Karpas-422 (cell line): Measurements from ENCODE around the gene FAM241A. TPM values are rescaled to one million over a fixed set of nuclear protein-coding genes. Genes with fewer than 3 reads are reported as not detected.
"Not testable (repeated sequence)": the region's sequence is repeated elsewhere in the genome, so short reads cannot be mapped to it uniquely, and the experiment has no call there.

Source experiments
- DNase-seq: peaks from one replicate; pipeline ENCODE4 v3.0.0-alpha.2; 2015
- H2AFZ ChIP-seq: fragments of 200-600 bp; sonication (generic); 2 replicates; pipeline ENCODE4 v1.6.1; 2014; ENCODE audit warnings: antibody characterized with exemption, low read length, mixed read lengths
- H3K27ac ChIP-seq: fragments of 200-600 bp; sonication (generic); 2 replicates; pipeline ENCODE4 v1.5.1; 2014; ENCODE audit warnings: mild to moderate bottlenecking, low read length, moderate library complexity
- H3K27me3 ChIP-seq: fragments of 200-600 bp; sonication (generic); 2 replicates; pipeline ENCODE4 v1.6.1; 2014; ENCODE audit warnings: low read length, mixed read lengths
- H3K36me3 ChIP-seq: fragments of 200-600 bp; sonication (generic); 2 replicates; pipeline ENCODE4 v1.6.1; 2014; ENCODE audit warnings: low read length, mixed read lengths; ENCODE audit not compliant: insufficient read depth
- H3K4me1 ChIP-seq: fragments of 200-600 bp; sonication (generic); 2 replicates; pipeline ENCODE4 v1.6.1; 2014; ENCODE audit warnings: mild to moderate bottlenecking, low read length, mixed read lengths
- H3K4me2 ChIP-seq: fragments of 200-600 bp; sonication (generic); 2 replicates; pipeline ENCODE4 v1.6.1; 2014; ENCODE audit warnings: low read length, low read depth, mild to moderate bottlenecking; ENCODE audit not compliant: poor library complexity, severe bottlenecking
- H3K4me3 ChIP-seq: fragments of 200-600 bp; sonication (generic); 2 replicates; pipeline ENCODE4 v1.5.1; 2014; ENCODE audit warnings: mild to moderate bottlenecking, antibody characterized with exemption, low read length, mixed read lengths
- H3K79me2 ChIP-seq: fragments of 200-600 bp; sonication (generic); 2 replicates; pipeline ENCODE4 v1.6.1; 2014; ENCODE audit warnings: mild to moderate bottlenecking, low read length, mixed read lengths
- H3K9ac ChIP-seq: fragments of 200-600 bp; sonication (generic); 2 replicates; pipeline ENCODE4 v1.6.0; 2014; ENCODE audit warnings: low read length
- H3K9me2 ChIP-seq: fragments of 200-600 bp; sonication (generic), shearing (Covaris generic); replicated peaks from 2 replicates; pipeline ENCODE4 v1.6.0; 2014; ENCODE audit warnings: mild to moderate bottlenecking, low read length, moderate library complexity; ENCODE audit not compliant: insufficient read depth
- H3K9me3 ChIP-seq: fragments of 300-700, 200-600 bp; sonication (generic); 2 replicates; pipeline ENCODE4 v1.6.1; 2014; ENCODE audit warnings: low read length, mixed read lengths
- H4K20me1 ChIP-seq: fragments of 200-600 bp; sonication (generic); 2 replicates; pipeline ENCODE4 v1.6.1; 2014; ENCODE audit warnings: mild to moderate bottlenecking, antibody characterized with exemption, low read length, low read depth; ENCODE audit not compliant: insufficient read depth
- total RNA-seq: library from RNA; depleted of rRNA; stranded (reverse); fragments of >200 nt; shearing (Covaris generic); gene quantifications from 2 replicates; pipeline ENCODE4 v1.2.3, GENCODE V29; 2014; ENCODE audit warnings: low replicate concordance

FAM241A gene
- total RNA-seq, 1 experiment from 2014 or later = 0.60 TPM

DNA sequence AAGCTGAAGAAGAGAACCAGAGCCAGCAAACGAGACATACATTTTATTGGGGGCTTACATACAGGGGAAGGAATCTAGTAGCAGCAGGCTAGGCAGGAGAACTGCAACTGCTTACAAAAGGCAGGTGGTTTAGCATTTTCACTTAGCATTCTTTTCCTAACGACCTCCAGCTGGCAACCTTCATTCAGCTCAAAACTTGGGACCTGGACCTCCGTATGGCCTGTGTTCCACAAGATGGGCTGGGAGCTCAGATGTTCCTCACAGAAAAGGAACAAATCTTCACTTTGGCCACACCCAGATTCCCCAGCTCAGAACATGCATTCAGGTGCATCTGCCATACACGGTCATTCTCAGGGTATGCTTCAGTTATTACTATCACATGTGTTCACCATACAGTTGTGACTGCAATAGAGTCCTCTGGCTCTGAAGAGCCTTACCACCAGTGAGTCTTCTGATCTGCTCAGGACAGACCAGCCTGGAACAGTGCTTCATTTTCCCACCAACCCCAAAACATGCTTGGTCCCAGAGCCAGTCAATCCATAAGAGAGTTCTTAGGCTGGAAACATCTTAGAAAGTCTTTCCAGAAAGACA, 56.8 kb downstream of the FAM241A start:
- Histone ChIP-seq H2AFZ (no peak overlapping the region; the same call in 1 of the 2 replicates), H3K4me3 (no peak overlapping the region), H3K79me2 (no peaks in the 10 kb centered on the region), H3K4me2 (peak overlapping the region; percentile 30), H3K9me2 (no peaks in the 10 kb centered on the region), H3K4me1 (peaks cover 21% of the 10 kb centered on the region), H3K9ac (no peak overlapping the region), H3K36me3 (no peaks in the 10 kb centered on the region), H3K9me3 (no peaks in the 10 kb centered on the region), H4K20me1 (no peaks in the 10 kb centered on the region), H3K27me3 (no peaks in the 10 kb centered on the region), H3K27ac (no peak overlapping the region)
- DNase-seq = no peak

GRCh38 chr4:112203593-112203992, 58.3 kb downstream of the FAM241A start:
- Histone ChIP-seq H3K9ac (no peak overlapping the region), H3K4me2 (no peak overlapping the region), H3K79me2 (no peaks in the 10 kb centered on the region), H3K9me2 (no peaks in the 10 kb centered on the region), H4K20me1 (no peaks in the 10 kb centered on the region), H3K27me3 (no peaks in the 10 kb centered on the region), H3K9me3 (no peaks in the 10 kb centered on the region), H3K4me3 (no peak overlapping the region), H3K4me1 (peaks cover 21% of the 10 kb centered on the region), H3K36me3 (no peaks in the 10 kb centered on the region), H3K27ac (no peak overlapping the region), H2AFZ (no peak overlapping the region)
- no peak for DNase-seq

DNA sequence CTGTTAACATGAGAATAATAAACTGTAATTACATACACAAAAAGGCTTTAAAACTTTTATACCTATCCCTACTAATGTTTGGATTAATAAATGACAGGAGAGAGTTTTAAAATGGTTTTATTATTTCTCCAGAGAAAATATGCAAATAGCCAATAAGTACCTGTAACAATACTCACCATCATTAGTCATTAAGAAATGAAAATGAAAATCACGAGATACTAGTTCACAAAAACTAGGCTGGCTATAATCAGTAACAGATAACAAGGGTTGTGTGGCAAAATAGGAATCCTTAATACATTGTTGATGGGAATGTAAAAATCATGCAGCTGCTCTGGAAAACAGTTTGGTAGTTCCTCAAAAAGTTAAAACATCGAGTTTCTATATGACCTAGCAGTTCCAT, 61.2 kb downstream of the FAM241A start:
- no peak for DNase-seq
- Histone ChIP-seq H3K9me3 (no peaks in the 10 kb centered on the region), H3K36me3 (no peaks in the 10 kb centered on the region), H3K79me2 (no peaks in the 10 kb centered on the region), H3K4me2 (no peak overlapping the region), H3K4me1 (peaks cover 21% of the 10 kb centered on the region), H4K20me1 (no peaks in the 10 kb centered on the region), H3K27ac (no peak overlapping the region), H3K27me3 (no peaks in the 10 kb centered on the region), H3K9me2 (no peaks in the 10 kb centered on the region), H2AFZ (no peak overlapping the region), H3K9ac (no peak overlapping the region), H3K4me3 (no peak overlapping the region)

- not testable (repeated sequence) for H3K27me3 ChIP-seq, H3K79me2 ChIP-seq, H3K4me2 ChIP-seq, H3K4me1 ChIP-seq, H3K4me3 ChIP-seq, H3K9me2 ChIP-seq, H3K36me3 ChIP-seq, DNase-seq, H2AFZ ChIP-seq, H4K20me1 ChIP-seq, H3K9ac ChIP-seq, H3K9me3 ChIP-seq, H3K27ac ChIP-seq
These were observed 63.2 kb downstream of the FAM241A start for GRCh38 chr4:112208137-112209095.

DNA sequence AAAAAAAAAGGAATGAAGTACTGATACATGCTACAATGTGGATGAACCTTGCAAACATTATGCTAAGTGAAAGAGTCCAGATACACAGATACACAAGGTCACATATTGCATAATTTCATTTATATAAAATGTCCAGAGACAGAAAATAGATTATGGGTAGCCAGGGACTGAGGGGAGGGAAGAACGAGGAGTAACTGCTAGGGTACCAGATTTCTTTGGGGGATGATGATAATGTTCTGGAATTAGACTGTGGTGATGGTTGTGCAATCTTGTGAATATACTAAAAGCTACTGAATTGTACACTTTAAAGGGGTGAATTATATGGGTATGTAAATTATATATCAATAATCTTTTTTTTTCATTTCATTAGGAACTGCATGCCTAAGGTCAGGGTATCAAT, 65.5 kb downstream of the FAM241A start:
- no peaks in the 10 kb centered on the region for H3K9me2 ChIP-seq
- peaks cover 4% of the 10 kb centered on the region; the same call in 1 of the 2 replicates for H3K4me1 ChIP-seq
- H3K79me2 ChIP-seq = no peaks in the 10 kb centered on the region

DNA sequence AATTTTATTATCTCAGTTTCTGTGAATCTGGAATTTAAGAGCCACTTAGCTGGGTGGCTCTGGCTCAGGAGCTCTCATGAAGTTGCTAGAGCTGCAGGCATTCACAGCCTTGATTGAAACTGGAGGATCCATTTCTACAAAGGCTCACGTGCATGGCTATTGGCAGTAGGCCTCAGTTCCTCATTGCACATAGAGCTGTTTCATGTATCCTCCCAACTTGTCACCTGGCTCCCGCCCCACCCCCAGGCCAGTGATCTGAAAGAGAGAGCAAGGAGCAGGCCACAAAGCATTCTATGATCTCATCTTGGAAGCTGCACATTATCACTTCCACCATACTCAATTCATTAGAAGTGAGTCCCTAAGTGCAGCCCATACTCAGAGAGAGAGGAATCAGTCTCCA, 67.8 kb downstream of the FAM241A start:
- no peak overlapping the region for H3K4me3 ChIP-seq
- no peaks in the 10 kb centered on the region for H3K36me3 ChIP-seq
- H3K27ac ChIP-seq = no peak overlapping the region
- H4K20me1 ChIP-seq = no peaks in the 10 kb centered on the region
- no peaks in the 10 kb centered on the region for H3K9me3 ChIP-seq
- no peak overlapping the region for H2AFZ ChIP-seq
- H3K4me1 ChIP-seq = no peaks in the 10 kb centered on the region
- no peak for DNase-seq
- H3K9ac ChIP-seq = no peak overlapping the region
- H3K9me2 ChIP-seq = no peaks in the 10 kb centered on the region
- H3K27me3 ChIP-seq = no peaks in the 10 kb centered on the region
- H3K79me2 ChIP-seq = no peaks in the 10 kb centered on the region
- H3K4me2 ChIP-seq = no peak overlapping the region

More for the DNA sequence above, 65.5 kb downstream of the FAM241A start:
- Histone ChIP-seq H3K36me3 (no peaks in the 10 kb centered on the region), H3K4me3 (no peak overlapping the region), H3K4me2 (no peak overlapping the region), H3K9me3 (no peaks in the 10 kb centered on the region), H3K27ac (no peak overlapping the region), H3K9ac (no peak overlapping the region), H4K20me1 (no peaks in the 10 kb centered on the region), H2AFZ (no peak overlapping the region), H3K27me3 (no peaks in the 10 kb centered on the region)
- no peak for DNase-seq

GRCh38 chr4:112213856-112214255, 68.6 kb downstream of the FAM241A start:
- H3K79me2 ChIP-seq = no peaks in the 10 kb centered on the region
- no peaks in the 10 kb centered on the region for H4K20me1 ChIP-seq
- H3K4me3 ChIP-seq = no peak overlapping the region
- H3K4me2 ChIP-seq = no peak overlapping the region
- no peak overlapping the region for H3K27ac ChIP-seq
- H3K4me1 ChIP-seq = no peaks in the 10 kb centered on the region
- no peak overlapping the region for H3K9ac ChIP-seq
- no peaks in the 10 kb centered on the region for H3K9me3 ChIP-seq
- H3K9me2 ChIP-seq = no peaks in the 10 kb centered on the region
- H2AFZ ChIP-seq = 0 out of 2 replicates have a peak overlapping the region, but pooled peaks have one; percentile 23
- H3K36me3 ChIP-seq = no peaks in the 10 kb centered on the region
- no peak for DNase-seq
- H3K27me3 ChIP-seq = no peaks in the 10 kb centered on the region

DNA sequence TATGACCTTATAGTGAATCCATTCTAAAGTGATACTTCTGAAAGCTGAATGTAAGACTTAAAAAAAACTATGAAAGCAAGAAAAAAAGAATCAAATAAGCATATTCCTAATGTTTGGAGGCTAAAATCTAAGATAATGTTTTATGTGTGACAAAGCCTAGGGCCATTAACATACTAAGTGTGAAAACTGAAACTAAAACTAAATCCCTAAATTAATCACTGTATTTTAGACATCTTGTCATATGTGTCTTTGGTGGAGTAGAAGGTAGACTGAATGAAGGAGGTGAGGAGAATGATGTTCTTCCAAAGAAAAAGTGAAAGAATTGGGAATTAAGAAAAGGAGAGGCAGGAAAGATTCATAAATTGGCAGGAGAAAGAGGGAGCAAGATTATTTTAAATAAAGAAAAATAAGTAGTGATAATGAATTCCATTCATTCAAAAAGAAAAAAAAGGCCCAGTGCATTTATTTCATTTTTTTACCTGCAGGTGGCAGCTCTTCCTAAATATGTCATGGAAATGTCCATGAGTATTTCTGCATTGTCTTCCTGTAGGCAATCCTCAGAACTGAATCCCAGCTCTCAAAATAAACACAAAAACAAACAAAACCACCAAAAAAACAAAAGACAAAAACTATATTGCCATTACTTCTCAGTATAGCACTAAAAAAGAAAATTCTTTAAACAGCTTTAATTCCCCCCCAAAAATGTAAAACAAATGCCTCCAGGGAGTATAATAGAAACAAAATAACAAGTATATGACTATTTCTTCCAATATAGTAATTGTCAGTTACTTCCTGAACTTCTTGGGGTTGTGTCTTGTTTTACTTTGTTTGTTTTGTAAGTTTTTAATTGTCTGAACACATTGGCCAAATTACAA, 69.4 kb downstream of the FAM241A start:
- H3K79me2 ChIP-seq = no peaks in the 10 kb centered on the region
- H3K4me1 ChIP-seq = no peaks in the 10 kb centered on the region
- H3K36me3 ChIP-seq = no peaks in the 10 kb centered on the region
- H3K4me2 ChIP-seq = no peak overlapping the region
- H3K9me2 ChIP-seq = no peaks in the 10 kb centered on the region
- H4K20me1 ChIP-seq = no peaks in the 10 kb centered on the region
- no peaks in the 10 kb centered on the region for H3K27me3 ChIP-seq
- H2AFZ ChIP-seq = 0 out of 2 replicates have a peak overlapping the region, but pooled peaks have one; percentile 23
- H3K9ac ChIP-seq = no peak overlapping the region
- no peak overlapping the region for H3K4me3 ChIP-seq
- no peak overlapping the region for H3K27ac ChIP-seq
- no peak for DNase-seq
- no peaks in the 10 kb centered on the region for H3K9me3 ChIP-seq
